ENCODE measurements around the gene B4GALT5.
A peak's percentile ranks its signal among the peaks of the same experiment; 100 is the strongest.
"Not testable (repeated sequence)": the region's sequence is repeated elsewhere in the genome, so short reads cannot be mapped to it uniquely, and the experiment has no call there.

B4GALT5 gene

DNA sequence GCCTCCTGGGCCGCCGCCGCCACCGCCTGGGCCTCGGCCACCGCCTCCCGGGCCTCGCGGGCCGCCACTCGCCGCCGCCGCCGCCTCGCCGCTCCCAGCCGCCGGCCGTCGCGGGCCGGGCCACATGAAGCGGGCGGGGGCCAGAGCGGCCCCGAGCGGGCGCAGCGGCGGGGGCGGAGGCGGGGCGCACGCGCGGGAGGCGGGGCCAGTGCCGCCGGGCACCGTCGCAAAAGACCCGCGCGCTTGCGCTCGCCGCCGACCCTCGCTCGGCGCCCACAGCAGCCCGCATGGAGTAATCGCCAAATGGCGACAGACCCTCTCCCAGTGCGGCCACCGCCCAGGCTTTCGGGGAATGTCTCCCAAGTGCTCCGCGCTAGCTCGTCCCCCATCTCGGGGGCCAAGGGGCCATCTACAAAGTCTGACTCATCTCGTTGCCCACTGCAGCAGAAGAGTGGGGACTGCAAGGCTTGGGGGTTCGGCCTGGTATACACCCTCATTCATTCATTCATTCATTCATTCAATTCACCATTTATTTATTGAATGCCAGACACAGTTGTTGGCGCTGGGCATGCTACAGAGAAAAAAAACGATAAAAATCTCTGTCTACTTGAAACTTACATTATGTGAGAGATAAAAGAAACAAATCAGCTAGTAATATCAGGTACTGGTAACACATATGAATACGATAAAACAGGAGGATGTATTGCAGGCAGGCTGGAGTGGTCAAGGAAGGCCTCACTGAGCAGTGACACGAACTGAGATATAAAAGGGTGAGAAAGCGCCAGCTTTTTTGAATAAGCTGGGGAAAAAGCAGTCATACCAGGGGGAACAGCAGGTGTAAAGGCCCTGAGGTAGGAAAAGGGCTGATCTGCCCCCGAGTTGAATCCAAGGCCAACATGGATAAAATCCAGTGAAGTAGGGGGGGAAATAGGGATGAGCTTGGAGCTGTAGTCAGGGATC lies at the start of gene B4GALT5:
Gene B4GALT5, minus strand, starts transcription at position 126 of the 960 bp plus-strand sequence. CDS start 188 bp downstream, outside the sequence.
- ATAC-seq (peak; percentile 90), DNase-seq (peak; percentile 72 to 73)
- Mint-ChIP-seq H3K9me3 (no peaks in the 10 kb centered on the region), H3K4me1 (peaks cover 46% of the 10 kb centered on the region), H3K27ac (peak within 1 kb of the TSS; percentile 95), H3K27me3 (no peaks in the 10 kb centered on the region), H3K4me3 (peak within 1 kb of the TSS; percentile 89 to 96)

GRCh38 chr20:49762940-49763766 lies 49.5 kb upstream of the B4GALT5 start:
- Mint-ChIP-seq H3K27me3 (peaks cover 95% of the 10 kb centered on the region), H3K4me3 (no peak overlapping the region), H3K4me1 (peaks cover 11% of the 10 kb centered on the region), H3K27ac (no peak overlapping the region), H3K9me3 (no peaks in the 10 kb centered on the region)
- no peak for ATAC-seq
- DNase-seq, result no peak

DNA sequence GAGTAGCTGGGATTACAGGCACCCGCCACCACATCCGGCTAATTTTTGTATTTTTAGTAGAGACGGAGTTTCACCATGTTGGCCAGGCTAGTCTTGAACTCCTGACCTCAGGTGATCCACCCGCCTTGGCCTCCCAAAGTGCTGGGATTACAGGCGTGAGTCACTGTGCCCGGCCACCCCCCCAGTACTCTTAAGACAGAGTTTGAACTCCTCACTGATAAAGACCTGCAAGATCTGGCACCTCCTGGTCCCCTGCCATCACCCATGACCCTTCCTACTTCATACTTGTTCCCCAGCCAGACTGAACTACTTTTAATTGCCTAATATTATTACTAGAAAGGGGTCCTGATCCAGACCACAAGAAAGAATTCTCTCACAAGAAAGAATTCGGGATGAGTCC lies 48.2 kb upstream of the B4GALT5 start:
- ATAC-seq, DNase-seq, H3K27ac Mint-ChIP-seq, H3K9me3 Mint-ChIP-seq, H3K4me1 Mint-ChIP-seq, H3K4me3 Mint-ChIP-seq: not testable (repeated sequence)
- H3K27me3 Mint-ChIP-seq, result peaks cover 89% of the 10 kb centered on the region

DNA sequence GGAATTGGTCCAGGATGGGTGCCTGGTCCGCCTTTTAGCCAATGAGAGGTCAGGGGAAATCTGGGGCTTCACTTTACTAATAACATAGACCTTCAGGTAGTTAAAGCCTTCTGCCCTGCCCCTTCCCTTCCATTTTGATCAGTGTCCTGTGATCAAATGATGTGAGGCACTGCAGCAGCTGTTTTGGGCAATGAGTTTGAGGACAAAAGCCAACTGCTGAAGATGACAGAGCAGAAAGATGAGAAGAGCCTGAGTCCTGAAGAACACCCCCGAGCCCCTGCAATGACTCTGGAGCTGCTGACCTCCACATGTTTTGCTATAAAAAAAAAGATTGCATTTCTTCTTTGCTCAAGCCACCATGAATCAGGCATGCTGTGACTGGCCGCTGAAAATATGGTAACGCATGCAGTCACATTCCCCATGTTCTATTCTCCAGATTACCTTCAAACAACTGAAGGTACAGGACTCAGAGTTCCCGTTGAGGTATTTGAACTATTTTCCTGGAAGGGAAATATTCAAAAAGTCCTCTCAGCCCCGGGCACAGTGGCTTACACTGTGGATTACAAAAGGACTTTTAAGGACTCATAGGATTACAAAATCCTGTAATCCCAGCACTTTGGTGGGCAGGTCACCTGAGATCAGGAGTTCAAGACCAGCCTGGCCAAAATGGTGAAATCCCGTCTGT lies 45.7 kb upstream of the B4GALT5 start:
- peak overlapping the region in 1 of 2 donors; percentile 82 for H3K27ac Mint-ChIP-seq
- no peaks in the 10 kb centered on the region for H3K4me1 Mint-ChIP-seq
- H3K4me3 Mint-ChIP-seq, result no peak overlapping the region
- no peak for ATAC-seq
- no peak for DNase-seq
- no peaks in the 10 kb centered on the region for H3K9me3 Mint-ChIP-seq
- H3K27me3 Mint-ChIP-seq, result peaks cover 80% of the 10 kb centered on the region

GRCh38 chr20:49758781-49759180 lies 45.1 kb upstream of the B4GALT5 start:
- peaks cover 80% of the 10 kb centered on the region for H3K27me3 Mint-ChIP-seq

GRCh38 chr20:49757597-49757996 lies 43.9 kb upstream of the B4GALT5 start:
- no peak for DNase-seq
- no peak overlapping the region for H3K4me3 Mint-ChIP-seq
- H3K27ac Mint-ChIP-seq, result no peak overlapping the region
- no peaks in the 10 kb centered on the region for H3K9me3 Mint-ChIP-seq
- H3K4me1 Mint-ChIP-seq, result no peaks in the 10 kb centered on the region
- ATAC-seq, result no peak
- H3K27me3 Mint-ChIP-seq, result peaks cover 80% of the 10 kb centered on the region

More at GRCh38 chr20:49758781-49759180, 45.1 kb upstream of the B4GALT5 start:
- Mint-ChIP-seq H3K27ac (peak overlapping the region in 1 of 2 donors; percentile 82), H3K4me3 (no peak overlapping the region), H3K4me1 (no peaks in the 10 kb centered on the region), H3K9me3 (no peaks in the 10 kb centered on the region)
- DNase-seq, result no peak
- ATAC-seq, result no peak

DNA sequence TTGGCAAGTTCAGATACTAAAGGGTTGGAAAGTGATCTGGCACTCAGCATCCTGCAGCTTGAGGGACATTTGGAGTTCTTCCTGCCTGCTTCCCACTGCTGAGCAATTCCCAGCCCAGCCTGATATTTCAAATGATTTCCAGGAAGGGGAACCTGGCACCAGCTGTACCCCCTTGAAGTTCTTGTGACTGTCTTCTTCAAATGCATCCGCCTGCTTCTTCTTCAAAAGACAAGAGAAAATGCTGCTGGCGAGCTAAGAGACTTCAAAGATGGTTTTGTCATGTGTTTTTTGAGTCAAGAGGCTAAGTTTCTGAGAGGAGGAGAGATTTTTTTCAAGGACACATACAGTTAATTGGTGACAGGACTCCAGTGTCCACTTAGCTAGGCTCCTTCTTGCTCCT lies 42.6 kb upstream of the B4GALT5 start:
- no peak for ATAC-seq
- H3K4me3 Mint-ChIP-seq, result no peak overlapping the region
- H3K4me1 Mint-ChIP-seq, result peaks cover 1% of the 10 kb centered on the region
- H3K27ac Mint-ChIP-seq, result no peak overlapping the region
- H3K9me3 Mint-ChIP-seq, result no peaks in the 10 kb centered on the region
- H3K27me3 Mint-ChIP-seq, result peaks cover 76% of the 10 kb centered on the region
- no peak for DNase-seq

DNA sequence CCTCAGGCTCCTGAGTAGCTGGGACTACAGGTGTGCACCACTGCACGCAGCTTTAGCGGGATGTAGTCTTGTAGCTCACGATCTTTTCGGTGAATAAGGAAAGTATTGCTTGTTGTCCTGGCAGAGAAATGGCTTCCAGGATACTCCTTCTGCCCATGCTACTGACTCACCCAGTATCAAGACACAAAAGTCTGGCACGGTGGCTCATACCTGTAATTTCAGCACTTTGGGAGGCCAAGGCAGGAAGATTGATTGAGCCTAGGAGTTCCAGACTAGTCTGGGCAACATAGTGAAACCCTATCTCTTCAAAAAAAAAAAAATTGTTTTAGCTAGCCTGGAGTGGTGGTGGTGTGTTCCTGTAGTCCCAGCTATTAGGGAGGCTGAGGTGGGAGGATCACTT lies 40.9 kb upstream of the B4GALT5 start:
- no peak overlapping the region for H3K4me3 Mint-ChIP-seq
- H3K27ac Mint-ChIP-seq, result no peak overlapping the region
- peaks cover 60% of the 10 kb centered on the region for H3K27me3 Mint-ChIP-seq
- H3K4me1 Mint-ChIP-seq, result peaks cover 11% of the 10 kb centered on the region
- no peak for ATAC-seq
- no peak for DNase-seq
- H3K9me3 Mint-ChIP-seq, result no peaks in the 10 kb centered on the region

DNA sequence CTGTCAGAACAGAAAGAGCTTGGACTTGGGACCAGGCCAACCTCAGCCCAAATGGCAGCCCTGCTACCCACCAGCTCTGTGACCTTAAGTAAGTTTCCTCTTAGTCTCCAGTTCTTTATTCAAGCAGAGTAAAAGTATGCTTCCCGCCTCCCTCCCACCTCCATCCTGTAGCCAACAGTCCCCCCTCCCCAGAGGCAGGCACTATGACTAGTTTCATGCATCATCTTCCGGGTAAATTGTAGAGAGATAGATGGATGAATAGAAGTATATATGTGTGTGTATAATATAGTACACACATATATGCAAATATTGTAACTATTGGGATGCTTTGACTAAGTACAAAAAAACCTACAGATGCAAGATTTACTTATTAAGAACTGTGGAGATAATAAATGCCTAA lies 39.5 kb upstream of the B4GALT5 start:
- ATAC-seq, result no peak
- H3K4me1 Mint-ChIP-seq, result peaks cover 13% of the 10 kb centered on the region
- H3K4me3 Mint-ChIP-seq, result no peak overlapping the region
- DNase-seq, result no peak
- no peaks in the 10 kb centered on the region for H3K9me3 Mint-ChIP-seq
- no peak overlapping the region for H3K27ac Mint-ChIP-seq
- peaks cover 47% of the 10 kb centered on the region for H3K27me3 Mint-ChIP-seq

DNA sequence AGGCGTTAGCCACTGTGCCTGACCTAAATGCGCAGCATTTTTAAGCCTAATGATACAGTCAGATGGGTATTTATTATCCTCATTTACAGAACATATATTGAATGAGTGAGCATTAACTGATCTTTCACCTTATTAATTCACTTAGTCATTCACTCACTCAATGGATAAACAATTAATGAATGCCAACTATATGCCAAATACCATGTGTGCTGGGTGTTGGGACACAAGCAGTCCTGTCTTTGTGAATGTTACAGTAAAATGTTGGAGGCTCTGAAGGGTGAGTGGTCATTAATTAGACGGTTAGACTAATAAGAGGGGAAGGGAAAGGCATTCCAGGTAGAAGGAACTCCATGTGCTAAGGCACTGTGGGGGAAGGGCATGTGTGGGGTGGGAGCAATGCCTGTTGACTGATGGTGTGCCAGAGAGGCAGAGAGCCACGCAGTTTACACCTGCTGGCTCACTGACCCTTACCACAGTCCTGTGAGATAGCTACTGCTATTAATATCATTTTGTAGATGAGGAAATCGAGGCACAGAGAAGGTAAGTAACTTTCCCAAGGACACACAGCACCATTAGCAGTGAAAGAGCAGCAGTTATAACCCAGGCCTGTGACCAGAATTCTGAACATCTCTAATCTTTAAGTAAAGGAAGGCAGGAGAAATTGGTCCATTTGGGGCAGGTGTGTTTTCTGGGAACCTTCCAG lies 38.7 kb upstream of the B4GALT5 start:
- no peak overlapping the region for H3K27ac Mint-ChIP-seq
- no peaks in the 10 kb centered on the region for H3K9me3 Mint-ChIP-seq
- peaks cover 16% of the 10 kb centered on the region for H3K4me1 Mint-ChIP-seq
- ATAC-seq (no peak), DNase-seq (no peak)
- H3K27me3 Mint-ChIP-seq, result peaks cover 45% of the 10 kb centered on the region
- H3K4me3 Mint-ChIP-seq, result no peak overlapping the region

GRCh38 chr20:49751397-49751736 lies 37.7 kb upstream of the B4GALT5 start:
- no peak overlapping the region for H3K4me3 Mint-ChIP-seq

GRCh38 chr20:49750611-49751396 lies 37.1 kb upstream of the B4GALT5 start:
- Mint-ChIP-seq H3K4me3 (no peak overlapping the region), H3K27me3 (peaks cover 31% of the 10 kb centered on the region), H3K9me3 (no peaks in the 10 kb centered on the region), H3K27ac (peak overlapping the region; percentile 2 to 52), H3K4me1 (peaks cover 16% of the 10 kb centered on the region)
- peak; percentile 15 to 46 for DNase-seq
- ATAC-seq, result peak; percentile 93

More at GRCh38 chr20:49751397-49751736, 37.7 kb upstream of the B4GALT5 start:
- H3K27me3 Mint-ChIP-seq, result peaks cover 36% of the 10 kb centered on the region
- H3K9me3 Mint-ChIP-seq, result no peaks in the 10 kb centered on the region
- DNase-seq (no peak), ATAC-seq (no peak)
- no peak overlapping the region for H3K27ac Mint-ChIP-seq
- H3K4me1 Mint-ChIP-seq, result peaks cover 16% of the 10 kb centered on the region

- no peak overlapping the region for H3K4me3 Mint-ChIP-seq
- DNase-seq (no peak), ATAC-seq (no peak)
- H3K27me3 Mint-ChIP-seq, result peaks cover 28% of the 10 kb centered on the region
- H3K9me3 Mint-ChIP-seq, result no peaks in the 10 kb centered on the region
- peaks cover 16% of the 10 kb centered on the region for H3K4me1 Mint-ChIP-seq
- no peak overlapping the region for H3K27ac Mint-ChIP-seq
These were observed 35.9 kb upstream of the B4GALT5 start for GRCh38 chr20:49749625-49750024.

DNA sequence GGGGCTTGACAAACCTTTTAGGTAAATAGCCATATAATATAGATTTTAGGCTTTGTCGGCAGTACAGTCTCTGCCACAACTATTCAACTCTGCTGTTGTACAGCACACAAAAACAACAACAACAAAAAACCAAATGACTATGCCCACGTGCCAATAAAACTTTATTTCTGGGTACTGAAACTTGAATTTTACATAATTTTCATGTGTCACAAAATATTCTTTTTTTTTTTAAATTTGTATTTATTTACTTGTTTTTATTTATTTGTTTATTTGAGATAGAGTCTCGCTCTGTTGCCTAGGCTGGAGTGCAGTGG lies 34.8 kb upstream of the B4GALT5 start:
- Mint-ChIP-seq H3K9me3 (no peaks in the 10 kb centered on the region), H3K27ac (no peak overlapping the region), H3K27me3 (peaks cover 16% of the 10 kb centered on the region), H3K4me3 (no peak overlapping the region), H3K4me1 (peaks cover 16% of the 10 kb centered on the region)
- ATAC-seq, result no peak
- no peak for DNase-seq

Data from stimulated activated naive CD8-positive, alpha-beta T cell treated with anti-CD3 and anti-CD28 coated beads, Interleukin-15, amount 100 ng/mL, for 72 hours (primary cell).